Measurements from ENCODE around the gene TRAF3IP1.
A peak's percentile ranks its signal among the peaks of the same experiment; 100 is the strongest.
"Not testable (repeated sequence)": the region's sequence is repeated elsewhere in the genome, so short reads cannot be mapped to it uniquely, and the experiment has no call there.

Gene TRAF3IP1

DNA sequence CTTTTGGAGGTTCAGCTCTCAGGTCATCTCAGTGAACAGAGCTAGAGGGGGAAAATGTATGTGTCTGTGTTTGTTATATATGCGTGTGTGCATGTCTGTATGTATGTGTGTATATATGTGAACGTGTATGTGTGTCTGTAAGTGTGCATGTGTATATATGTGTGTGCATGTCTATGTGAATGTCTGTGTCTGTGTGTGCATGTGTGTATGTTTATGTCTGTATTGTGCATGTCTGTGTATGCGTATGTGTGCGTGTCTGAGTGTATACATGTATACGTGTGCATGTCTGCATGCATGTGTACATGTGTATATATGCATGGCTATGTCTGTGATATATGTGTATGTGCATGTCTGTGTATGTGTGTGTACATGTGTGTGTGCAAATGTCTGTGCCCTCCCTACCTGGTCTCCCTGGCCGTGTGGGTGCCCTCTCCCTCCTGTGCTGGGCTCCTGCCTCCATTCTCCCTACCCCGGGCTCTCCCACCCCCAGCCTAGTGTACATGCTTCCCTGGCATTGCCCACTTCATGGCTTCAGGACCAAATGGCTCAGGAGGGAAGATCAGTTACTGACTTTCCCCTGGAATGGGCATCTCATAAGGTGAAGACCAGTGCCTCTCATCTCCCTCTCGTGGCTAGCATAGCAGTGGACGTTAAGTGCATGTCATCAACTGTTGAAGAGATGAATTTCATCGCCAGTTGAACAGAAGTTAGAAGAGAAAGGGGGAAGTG is 49.9 kb downstream of the TRAF3IP1 start:
- no peak overlapping the region for H3K4me3 ChIP-seq
- peak overlapping the region in 5 of 21 experiments; percentile 12 to 40 (median 28) for H3K27ac ChIP-seq

GRCh38 chr2:238370823-238371372 is 50.6 kb downstream of the TRAF3IP1 start:
- Histone ChIP-seq H3K27ac (peak overlapping the region in 2 of 21 experiments; percentile 19 to 28), H3K4me3 (no peak overlapping the region)

- H3K27ac ChIP-seq: not testable (repeated sequence)
Observed at GRCh38 chr2:238372277-238372676, 52.0 kb downstream of the TRAF3IP1 start.

DNA sequence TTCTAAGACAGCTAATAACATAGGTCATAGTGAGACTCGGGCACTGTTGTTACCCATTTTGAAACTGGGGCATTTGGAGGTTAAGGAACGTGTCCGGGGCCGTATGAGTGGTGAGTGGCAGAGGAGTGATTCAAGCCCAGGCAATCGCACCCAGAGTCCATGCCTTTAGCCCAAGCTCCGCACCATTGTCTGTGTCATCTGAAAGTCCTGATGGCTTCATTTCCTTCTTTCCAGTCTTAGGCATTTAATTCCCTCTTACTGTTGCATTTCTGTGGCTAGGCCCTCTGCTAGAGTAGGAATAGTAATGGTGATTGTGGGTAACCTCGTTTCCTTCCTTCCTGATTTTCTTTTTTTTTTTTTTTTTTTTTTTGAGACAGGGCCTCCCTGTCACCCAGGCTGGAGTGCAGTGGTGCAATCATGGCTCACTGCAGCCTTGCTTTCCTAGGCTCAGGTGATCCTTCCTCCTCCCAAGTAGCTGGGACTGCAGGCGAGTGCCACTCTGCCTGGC is 56.6 kb downstream of the TRAF3IP1 start:
- Histone ChIP-seq H3K27ac (no peak overlapping the region), H3K4me3 (no peak overlapping the region)

More at GRCh38 chr2:238372277-238372676, 52.0 kb downstream of the TRAF3IP1 start:
- H3K4me3 ChIP-seq: not testable (repeated sequence)

- no peak overlapping the region for H3K27ac ChIP-seq
- H3K4me3 ChIP-seq: no peak overlapping the region
Observed at GRCh38 chr2:238378230-238379095, 58.1 kb downstream of the TRAF3IP1 start.

DNA sequence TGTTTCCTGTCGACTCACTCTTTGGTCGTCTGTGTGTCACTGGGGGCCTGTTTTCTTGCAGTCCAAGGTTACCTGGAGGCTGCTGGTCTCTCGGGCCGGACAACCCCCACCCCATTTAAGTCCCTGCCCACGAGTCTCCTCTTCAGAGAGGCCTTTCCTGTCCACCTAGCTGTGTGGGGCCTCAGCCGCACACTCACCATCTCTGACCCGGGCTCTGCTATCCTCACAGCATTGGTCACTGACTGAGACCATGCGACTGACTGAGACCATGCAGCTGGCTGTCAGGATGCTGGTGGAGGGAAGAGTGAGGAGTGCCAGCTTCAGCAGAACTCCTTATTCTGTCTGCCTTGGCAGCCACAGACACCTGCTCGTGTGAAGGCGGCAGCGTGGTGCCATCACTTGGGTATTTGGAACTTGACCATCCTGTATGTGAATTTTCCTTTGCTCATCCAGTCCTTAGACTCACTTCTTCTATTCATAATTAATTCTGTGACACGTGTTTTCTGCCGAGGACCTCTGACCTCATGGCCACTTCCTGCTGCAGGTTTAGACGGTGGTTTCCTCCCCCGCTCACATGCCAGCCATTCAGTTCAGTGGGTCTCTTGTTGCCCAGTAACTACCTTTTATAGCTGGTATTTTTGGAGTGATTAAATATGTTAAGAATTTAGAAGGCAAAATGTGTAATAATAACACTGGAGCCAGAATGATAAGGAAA is 58.9 kb downstream of the TRAF3IP1 start:
- Histone ChIP-seq H3K4me3 (no peak overlapping the region), H3K27ac (no peak overlapping the region)

GRCh38 chr2:238380336-238380735 is 60.0 kb downstream of the TRAF3IP1 start:
- Histone ChIP-seq H3K27ac (peak overlapping the region in 4 of 21 experiments; percentile 8 to 43 (median 28)), H3K4me3 (no peak overlapping the region)

DNA sequence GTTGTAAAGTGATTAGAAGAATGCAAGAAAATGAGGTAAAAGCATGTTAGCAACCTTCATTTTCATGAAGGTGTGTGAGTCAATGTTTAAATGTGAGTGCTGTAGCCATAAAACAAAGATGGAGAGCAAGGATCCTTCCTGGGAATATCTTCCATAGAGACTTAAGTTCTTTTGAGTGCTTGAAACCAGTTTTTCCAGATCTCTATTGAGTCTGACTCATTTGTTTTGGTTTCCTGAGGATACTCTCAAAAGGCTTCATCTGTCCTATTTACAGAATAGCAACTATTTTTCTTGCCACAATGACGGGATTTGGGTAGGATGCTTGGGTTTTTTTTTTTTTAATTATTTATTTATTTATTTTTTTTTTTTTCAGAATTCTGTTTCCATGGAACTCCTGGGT is 60.5 kb downstream of the TRAF3IP1 start:
- H3K27ac ChIP-seq: peak overlapping the region in 4 of 21 experiments; percentile 8 to 43 (median 28)

GRCh38 chr2:238381341-238382115 is 61.2 kb downstream of the TRAF3IP1 start:
- peak overlapping the region in 1 of 21 experiments; percentile 32 for H3K27ac ChIP-seq
- H3K4me3 ChIP-seq: no peak overlapping the region

More for the DNA sequence above, 60.5 kb downstream of the TRAF3IP1 start:
- no peak overlapping the region for H3K4me3 ChIP-seq

- H3K4me3 ChIP-seq: no peak overlapping the region
- H3K27ac ChIP-seq: no peak overlapping the region
Observed at GRCh38 chr2:238382381-238382781, 62.1 kb downstream of the TRAF3IP1 start.

GRCh38 chr2:238383135-238383534 is 62.8 kb downstream of the TRAF3IP1 start:
- Histone ChIP-seq H3K27ac (no peak overlapping the region), H3K4me3 (no peak overlapping the region)

DNA sequence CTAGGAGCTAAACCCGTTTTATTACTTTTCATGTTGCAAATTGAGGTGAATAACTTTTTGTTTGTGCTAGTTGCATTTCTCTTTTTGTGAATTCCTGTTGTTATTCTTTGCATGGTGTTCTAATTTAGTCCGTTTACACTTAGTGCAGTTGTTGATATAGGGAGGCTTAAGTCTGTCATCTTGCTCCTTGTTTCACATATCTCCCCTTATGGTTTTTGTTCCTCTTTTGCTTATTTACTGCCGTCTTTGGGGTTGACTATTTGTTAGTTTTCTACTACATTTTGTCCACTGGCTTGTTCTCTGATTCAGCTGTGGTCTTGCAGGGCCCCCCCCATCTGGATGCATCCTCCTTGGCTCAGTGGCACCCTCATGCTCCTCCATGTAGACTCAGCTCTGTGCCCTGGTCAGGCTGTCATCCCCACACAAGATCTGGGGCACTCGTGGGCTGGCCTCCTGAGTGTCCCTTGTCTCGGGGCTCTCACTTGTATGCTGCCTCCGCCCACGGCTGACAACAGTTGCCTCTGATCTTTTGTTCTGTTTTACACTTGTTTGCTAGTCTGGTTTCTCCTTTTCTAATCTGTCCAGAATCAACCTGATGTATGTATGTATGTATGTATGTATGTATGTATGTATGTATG is 63.5 kb downstream of the TRAF3IP1 start:
- H3K27ac ChIP-seq: no peak overlapping the region
- no peak overlapping the region for H3K4me3 ChIP-seq

- H3K4me3 ChIP-seq: no peak overlapping the region
- no peak overlapping the region for H3K27ac ChIP-seq
Observed at GRCh38 chr2:238387332-238387731, 67.0 kb downstream of the TRAF3IP1 start.

GRCh38 chr2:238388794-238389193 is 68.5 kb downstream of the TRAF3IP1 start:
- H3K4me3 ChIP-seq: no peak overlapping the region
- H3K27ac ChIP-seq: no peak overlapping the region

DNA sequence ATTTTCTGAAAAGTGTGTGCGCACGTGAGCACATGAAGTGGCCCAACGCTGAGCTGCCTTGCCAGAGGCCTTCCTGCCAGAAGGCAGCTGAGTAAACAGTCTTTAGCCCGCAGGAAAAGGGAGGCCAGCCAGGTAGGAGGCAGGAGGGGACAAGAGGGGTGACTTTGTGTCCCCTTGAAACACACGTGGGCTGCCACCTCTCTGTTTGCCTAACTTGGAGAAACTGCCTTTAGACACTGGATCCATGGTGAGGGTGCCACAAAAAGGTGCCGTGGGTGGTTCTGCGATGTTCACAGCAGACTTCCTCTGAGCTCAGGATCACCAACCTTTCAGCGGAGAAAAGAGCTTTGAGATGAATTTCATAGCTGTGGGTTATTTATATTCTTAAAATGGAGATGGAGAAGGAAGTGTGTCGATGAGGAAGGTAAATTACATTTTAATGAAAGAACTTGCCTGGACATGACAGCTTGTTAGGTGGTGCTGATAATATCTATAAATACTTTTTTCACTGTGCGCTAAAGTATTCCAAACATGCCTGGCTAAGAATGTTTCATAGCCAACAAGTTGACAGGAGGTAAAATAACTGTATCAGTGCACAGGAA is 69.8 kb downstream of the TRAF3IP1 start:
- peak overlapping the region in 5 of 21 experiments; percentile 32 to 59 (median 48) for H3K27ac ChIP-seq
- no peak overlapping the region for H3K4me3 ChIP-seq

- H3K4me3 ChIP-seq: no peak overlapping the region
- no peak overlapping the region for H3K27ac ChIP-seq
Observed at GRCh38 chr2:238391042-238391689, 70.8 kb downstream of the TRAF3IP1 start.

DNA sequence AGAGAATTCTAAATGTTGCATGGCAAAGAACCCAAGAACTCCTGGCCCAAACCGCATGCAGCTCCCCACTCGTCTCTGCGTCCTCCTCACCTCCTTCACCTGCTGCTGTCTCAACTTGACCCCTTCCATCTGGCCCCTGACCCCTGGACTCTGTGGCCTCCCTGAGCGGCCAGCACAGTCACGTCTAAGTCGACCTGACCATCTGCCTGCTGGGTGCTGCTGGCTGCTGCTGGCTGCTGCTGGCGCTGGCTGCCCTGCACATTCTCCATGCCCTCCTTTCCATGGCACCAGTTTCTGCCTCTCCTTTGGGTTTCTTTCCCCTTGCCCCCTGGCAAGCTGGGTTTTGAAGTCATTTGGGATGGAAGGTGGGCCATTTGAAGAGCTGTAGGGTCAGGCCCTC is 76.3 kb downstream of the TRAF3IP1 start:
- H3K27ac ChIP-seq: no peak overlapping the region

GRCh38 chr2:238397356-238397755 is 77.0 kb downstream of the TRAF3IP1 start:
- no peak overlapping the region for H3K27ac ChIP-seq

More for the DNA sequence above, 76.3 kb downstream of the TRAF3IP1 start:
- H3K4me3 ChIP-seq: no peak overlapping the region

More at GRCh38 chr2:238397356-238397755, 77.0 kb downstream of the TRAF3IP1 start:
- H3K4me3 ChIP-seq: no peak overlapping the region

All from skin epidermis (tissue), 12 donors.